H1 (cell line): ENCODE measurements around the gene SEPTIN5. TPM values are rescaled to one million over a fixed set of nuclear protein-coding genes. Genes with fewer than 3 reads are reported as not detected.

Experiments used
- CTCF ChIA-PET: fragments of 300-600 bp; sonication (Branson Sonifier 250); formaldehyde crosslinking; loops from one replicate; lab custom pipeline; 2021; ENCODE audit not compliant: partially characterized antibody; lab: Charles Lee
- POLR2A ChIA-PET: fragments of 300-600 bp; sonication (Branson Sonifier 250); formaldehyde crosslinking; loops from one replicate; lab custom pipeline; 2021; ENCODE audit warnings: inconsistent platforms; ENCODE audit not compliant: partially characterized antibody; lab: Charles Lee
- DNase-seq, 2 experiments: peaks; one replicate each; pipeline versions ENCODE4 v3.0.0 to v3.0.0-alpha.2; 2010 to 2022; ENCODE audit warnings: low spot score in 2 of 2, low read depth in 1 of 2, mixed read lengths in 1 of 2
- FAIRE-seq: peaks from 2 replicates; lab custom pipeline; 2011; peaks lifted over from hg19 to GRCh38; lab: Jason Lieb, UNC
- H2AFZ ChIP-seq: 2 replicates; pipeline ENCODE4 v1.8.1; 2012; ENCODE audit warnings: low read length, inconsistent platforms
- H2AK5ac ChIP-seq: 2 replicates; pipeline ENCODE4 v1.6.1; 2013; ENCODE audit warnings: low read depth, low read length
- H2BK120ac ChIP-seq: replicated peaks from 2 replicates; pipeline ENCODE3; 2013; ENCODE audit warnings: low read depth, low read length, inconsistent platforms
- H2BK12ac ChIP-seq: 2 replicates; pipeline ENCODE4 v1.6.1; 2013; ENCODE audit warnings: low read depth, low read length
- H2BK15ac ChIP-seq: 2 replicates; pipeline ENCODE4 v1.6.1; 2013; ENCODE audit warnings: low read length
- H2BK20ac ChIP-seq: 2 replicates; pipeline ENCODE4 v1.6.1; 2013; ENCODE audit warnings: low read length
- H2BK5ac ChIP-seq: 2 replicates; pipeline ENCODE4 v1.6.1; 2013; ENCODE audit warnings: low read depth, low read length
- H3K14ac ChIP-seq: 2 replicates; pipeline ENCODE4 v1.6.1; 2013; ENCODE audit warnings: inconsistent platforms; ENCODE audit not compliant: insufficient read length
- H3K18ac ChIP-seq: 2 replicates; pipeline ENCODE4 v1.6.1; 2013; ENCODE audit warnings: low read length; ENCODE audit errors: extremely low read depth
- H3K23ac ChIP-seq: 2 replicates; pipeline ENCODE4 v1.6.1; 2013; ENCODE audit warnings: inconsistent platforms; ENCODE audit not compliant: insufficient read length
- H3K23me2 ChIP-seq: 2 replicates; pipeline ENCODE4 v1.6.1; 2013; ENCODE audit warnings: low read depth, low read length
- H3K27ac ChIP-seq: 2 replicates; pipeline ENCODE4 v1.6.1; 2011; ENCODE audit warnings: low read depth, low read length, inconsistent platforms
- H3K27me3 ChIP-seq, 4 experiments: replicated peaks in 1 of 4; 1 replicate in 1 of 4; 2 replicates in 3 of 4; pipeline versions ENCODE4 v1.6.1 to v1.8.1; 2011 to 2013; ENCODE audit warnings: low read length in 3 of 4, mild to moderate bottlenecking in 3 of 4, inconsistent platforms in 2 of 4, mixed read lengths in 2 of 4, moderate library complexity in 1 of 4; ENCODE audit not compliant: control insufficient read depth in 3 of 4, insufficient read depth in 3 of 4; ENCODE audit errors: extremely low read depth in 1 of 4
- H3K36me3 ChIP-seq, 4 experiments: 2 replicates each; pipeline versions ENCODE4 v1.6.1 to v1.8.1; 2011 to 2013; ENCODE audit warnings: mild to moderate bottlenecking in 4 of 4, low read length in 3 of 4, moderate library complexity in 2 of 4, control low read depth in 1 of 4, inconsistent platforms in 1 of 4; ENCODE audit not compliant: insufficient read depth in 4 of 4, control insufficient read depth in 2 of 4
- H3K4ac ChIP-seq: replicated peaks from 2 replicates; pipeline ENCODE3; 2013; ENCODE audit warnings: low read length, low read depth, mixed read lengths, inconsistent platforms; ENCODE audit not compliant: insufficient read length
- H3K4me1 ChIP-seq, 4 experiments: replicated peaks in 1 of 4; 1 replicate in 1 of 4; 2 replicates in 3 of 4; pipeline versions ENCODE4 v1.6.1 to v1.8.1; 2011 to 2013; ENCODE audit warnings: low read length in 3 of 4, inconsistent platforms in 2 of 4, mixed read lengths in 1 of 4; ENCODE audit not compliant: insufficient read depth in 4 of 4, control insufficient read depth in 3 of 4
- H3K4me2 ChIP-seq, 2 experiments: 2 replicates each; pipeline versions ENCODE4 v1.6.1 to v1.8.1; 2011 to 2013; ENCODE audit warnings: low read depth in 2 of 2, low read length in 2 of 2, control low read depth in 1 of 2, inconsistent platforms in 1 of 2, mild to moderate bottlenecking in 1 of 2; ENCODE audit not compliant: insufficient read depth in 1 of 2
- H3K4me3 ChIP-seq, 4 experiments: fragments of 200-600, 300-600 bp in 1 of 4; sonication (generic), shearing (Covaris generic), sonication (Bioruptor Twin) in 1 of 4; 2 replicates each; pipeline versions ENCODE4 v1.5.1 to v1.8.1; 2011 to 2016; ENCODE audit warnings: low read length in 4 of 4, low read depth in 3 of 4, control low read depth in 2 of 4, inconsistent platforms in 2 of 4, mild to moderate bottlenecking in 2 of 4, mixed read lengths in 1 of 4, moderate library complexity in 1 of 4; ENCODE audit not compliant: insufficient read depth in 2 of 4; ENCODE audit errors: extremely low read depth in 1 of 4
- H3K56ac ChIP-seq: replicated peaks from 2 replicates; pipeline ENCODE3; 2013; ENCODE audit warnings: low read depth, mild to moderate bottlenecking, mixed read lengths, low read length, inconsistent platforms; ENCODE audit not compliant: insufficient read length
- H3K79me1 ChIP-seq: 2 replicates; pipeline ENCODE4 v1.6.1; 2013; ENCODE audit warnings: low read depth, low read length, control low read depth
- H3K79me2 ChIP-seq, 2 experiments: 2 replicates each; pipeline versions ENCODE4 v1.6.1 to v1.8.1; 2012 to 2013; ENCODE audit warnings: low read length in 2 of 2, mild to moderate bottlenecking in 2 of 2, inconsistent platforms in 1 of 2; ENCODE audit not compliant: insufficient read depth in 2 of 2, control insufficient read depth in 1 of 2
- H3K9ac ChIP-seq, 4 experiments: replicated peaks in 1 of 4; 1 replicate in 1 of 4; 2 replicates in 3 of 4; pipeline versions ENCODE4 v1.6.1 to v1.8.1; 2011 to 2013; ENCODE audit warnings: low read depth in 3 of 4, low read length in 3 of 4, control low read depth in 2 of 4, mild to moderate bottlenecking in 2 of 4, moderate library complexity in 2 of 4, inconsistent platforms in 1 of 4; ENCODE audit errors: extremely low read depth in 1 of 4
- H3K9me3 ChIP-seq, 2 experiments: 2 replicates each; pipeline versions ENCODE4 v1.6.1 to v1.8.1; 2012 to 2013; ENCODE audit warnings: mild to moderate bottlenecking in 2 of 2, moderate library complexity in 2 of 2, control low read depth in 1 of 2, inconsistent platforms in 1 of 2, low read depth in 1 of 2, low read length in 1 of 2, mixed read lengths in 1 of 2; ENCODE audit not compliant: insufficient read depth in 2 of 2
- H4K20me1 ChIP-seq, 2 experiments: replicated peaks in 1 of 2; 2 replicates each; pipeline versions ENCODE3 to v1.8.1; 2011 to 2013; ENCODE audit warnings: inconsistent platforms in 2 of 2, low read length in 2 of 2, mild to moderate bottlenecking in 1 of 2; ENCODE audit not compliant: insufficient read depth in 2 of 2, control insufficient read depth in 1 of 2
- H4K5ac ChIP-seq: 2 replicates; pipeline ENCODE4 v1.6.1; 2013; ENCODE audit warnings: low read length, low read depth, mixed read lengths, inconsistent platforms; ENCODE audit not compliant: insufficient read length
- H4K8ac ChIP-seq: 2 replicates; pipeline ENCODE4 v1.8.0; 2013; ENCODE audit warnings: mild to moderate bottlenecking, moderate library complexity, low read length, inconsistent platforms; ENCODE audit not compliant: insufficient read depth; ENCODE audit errors: extremely low read depth
- H4K91ac ChIP-seq: replicated peaks from 2 replicates; pipeline ENCODE3; 2013; ENCODE audit warnings: low read length, mixed read lengths, inconsistent platforms; ENCODE audit not compliant: insufficient read length
- CBX5 ChIP-seq: fragments of 300-800, 300-1000 bp; sonication (generic); IDR thresholded peaks from 2 replicates; pipeline ENCODE4 v1.7.1; 2016; ENCODE audit warnings: antibody characterized with exemption, low read length, low read depth
- CHD2 ChIP-seq: IDR thresholded peaks from 2 replicates; pipeline ENCODE4 v1.6.1; 2012; ENCODE audit warnings: low read length, improper control_type of control experiment
- EGR1 ChIP-seq: IDR thresholded peaks from 2 replicates; pipeline ENCODE4 v1.6.1; 2011; ENCODE audit warnings: low read depth, low read length, borderline replicate concordance
- NRF1 ChIP-seq: IDR thresholded peaks from 2 replicates; pipeline ENCODE4 v1.6.1; 2011; ENCODE audit warnings: mild to moderate bottlenecking, low read depth, low read length, improper control_type of control experiment
- PHF8 ChIP-seq: fragments of 200-600 bp; sonication (generic); conservative IDR thresholded peaks from 2 replicates; pipeline ENCODE4 v1.7.1; 2012; ENCODE audit warnings: low read depth, mild to moderate bottlenecking, inconsistent platforms, low read length, moderate library complexity
- RNF2 ChIP-seq: fragments of 200-900, 300-1000 bp; sonication (generic); IDR thresholded peaks from 2 replicates; pipeline ENCODE4 v1.7.1; 2016; ENCODE audit warnings: borderline replicate concordance, low read depth, mild to moderate bottlenecking, antibody characterized with exemption, low read length; ENCODE audit not compliant: poor library complexity, severe bottlenecking; ENCODE audit errors: missing control alignments
- SRF ChIP-seq: IDR thresholded peaks from 2 replicates; pipeline ENCODE4 v1.6.1; 2011; ENCODE audit warnings: mild to moderate bottlenecking, low read depth, low read length, moderate library complexity
- TCF12 ChIP-seq: IDR thresholded peaks from 2 replicates; pipeline ENCODE4 v1.6.1; 2011; ENCODE audit warnings: low read depth, mild to moderate bottlenecking, low read length
- USF2 ChIP-seq: IDR thresholded peaks from 2 replicates; pipeline ENCODE4 v1.6.1; 2011; ENCODE audit warnings: low read length, improper control_type of control experiment
- WGBS, 2 experiments: shearing (Covaris generic) in 1 of 2; methylation state at CpG; one replicate each; pipeline versions ENCODE4 v1.1.6 to v1.1.7; 2013 to 2015; ENCODE audit warnings: low lambda C conversion rate in 2 of 2, mixed read lengths in 2 of 2, inconsistent platforms in 1 of 2, low coverage in 1 of 2, missing lambda C conversion rate in 1 of 2; ENCODE audit not compliant: insufficient replicate concordance in 2 of 2, insufficient coverage in 1 of 2, insufficient read length in 1 of 2; ENCODE audit errors: extremely low coverage in 1 of 2, missing lambda C conversion rate in 1 of 2; 5-methylcytosine and 5-hydroxymethylcytosine counted together
- polyA plus RNA-seq, 7 experiments: library from polyadenylated mRNA; depleted of rRNA in 3 of 7; stranded (reverse) in 5 of 7; unstranded in 2 of 7; fragments of >200 nt in 5 of 7; fragments of 200-250 nt in 2 of 7; gene quantifications; 1 replicate in 5 of 7; 2 replicates in 1 of 7; 4 replicates in 1 of 7; pipeline versions ENCODE4 v1.2.1 to v1.2.3, GENCODE V29; 2011 to 2013; ENCODE audit warnings: missing spikeins in 2 of 7, mixed read lengths in 2 of 7
- total RNA-seq: library from RNA; stranded (reverse); fragmentation: NEBNext Ultra II Directional; extraction: Animal tissue kit (Norgen Biotek cat#: 25700); gene quantifications from 2 replicates; pipeline ENCODE4 v1.2.1, GENCODE V29; 2021
- TF ChIP-seq, protein P1 (sequence below): IDR thresholded peaks from 2 replicates; pipeline ENCODE4 v1.6.1; 2012; ENCODE audit warnings: inconsistent platforms

Gene SEPTIN5
- total and polyA plus RNA-seq, 2 of the 8 experiments (the other 6 are each of a cell fraction or from before 2014, with no cell fraction given): 6.0 to 8.6 TPM

GRCh38 chr22:19722178-19722981, 8.1 kb downstream of the SEPTIN5 start:
- Histone ChIP-seq H4K8ac (peak overlapping the region; percentile 14; the same call in 1 of the 2 replicates), H3K4ac (no peak overlapping the region), H3K27ac (no peak overlapping the region), H2BK15ac (no peak overlapping the region; the same call in 1 of the 2 replicates), H2BK20ac (no peak overlapping the region), H2BK5ac (no peak overlapping the region), H3K36me3 (peaks cover 0 to 5% (median 0%) of the 10 kb centered on the region in 4 experiments; a peak in 1 of 8 replicates), H3K27me3 (peaks cover 83 to 100% (median 92%) of the 10 kb centered on the region in 4 experiments), H4K20me1 (peaks cover 15 to 28% of the 10 kb centered on the region in 2 experiments), H3K14ac (no peak overlapping the region), H3K9ac (no peak overlapping the region), H3K56ac (no peak overlapping the region), H2AFZ (no peak overlapping the region), H3K4me2 (peak overlapping the region; percentile 74 to 87), H3K4me1 (peaks cover 0 to 42% (median 24%) of the 10 kb centered on the region in 4 experiments; a peak in 6 of 7 replicates), H3K4me3 (peak overlapping the region; percentile 9 to 55 (median 38)), H2BK12ac (no peak overlapping the region), H3K9me3 (no peaks in the 10 kb centered on the region; a peak in 1 of 4 replicates), H4K5ac (no peak overlapping the region), H2AK5ac (no peak overlapping the region), H3K79me1 (no peaks in the 10 kb centered on the region), H3K18ac (peak overlapping the region; percentile 48; the same call in 1 of the 2 replicates), H2BK120ac (no peak overlapping the region), H3K23me2 (peaks cover 24% of the 10 kb centered on the region; the same call in 1 of the 2 replicates), H4K91ac (no peak overlapping the region), H3K79me2 (no peaks in the 10 kb centered on the region), H3K23ac (no peak overlapping the region)
- POLR2A ChIA-PET: interaction anchor here (1.8 kb wide), 1 partner anchor 41 kb away, joined by 4 read pairs; no protein-coding TSS in a partner anchor
- FAIRE-seq (no peak), DNase-seq (peak in 1 of 2 experiments; percentile 77)
- CTCF ChIA-PET: interaction anchor here (0.9 to 3.9 kb wide), 6 partner anchors 8 to 62 kb away, joined by 3 to 18 read pairs (median 7); no protein-coding TSS in a partner anchor
- WGBS, 2 experiments: 5% methylated on average over 55 of the region's 60 CpGs; no CpG with 5 or more reads in 1 of the 2 experiments
- TF ChIP-seq, protein P1, sequence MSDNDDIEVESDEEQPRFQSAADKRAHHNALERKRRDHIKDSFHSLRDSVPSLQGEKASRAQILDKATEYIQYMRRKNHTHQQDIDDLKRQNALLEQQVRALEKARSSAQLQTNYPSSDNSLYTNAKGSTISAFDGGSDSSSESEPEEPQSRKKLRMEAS: no peak
- TF ChIP-seq EGR1 (peak; percentile 20; the same call in 1 of the 2 replicates), CHD2 (no peak), NRF1 (no peak), CBX5 (no peak), SRF (no peak), USF2 (no peak), RNF2 (peak; percentile 4), TCF12 (no peak), PHF8 (no peak)
